Thyroid gland (tissue), 4 donors: ENCODE results near the gene YPEL2. TPM values are rescaled to one million over a fixed set of nuclear protein-coding genes. Genes with fewer than 3 reads are reported as not detected.

Source experiments
- DNase-seq, 2 donors: peaks; one replicate each; pipeline ENCODE4 v3.0.0-alpha.2; 2019
- H3K27ac ChIP-seq, 3 donors: fragments of 200-600 bp; sonication (generic); 1 replicate in 2 of 3; 2 replicates in 1 of 3; pipeline ENCODE4 v1.5.1; 2016 to 2019; ENCODE audit warnings: mild to moderate bottlenecking in 1 of 3, moderate library complexity in 1 of 3
- H3K27me3 ChIP-seq: fragments of 200-600 bp; sonication (generic); one replicate; pipeline ENCODE4 v1.5.1; 2019
- H3K36me3 ChIP-seq, 2 donors: fragments of 200-600 bp; sonication (generic); one replicate each; pipeline ENCODE4 v1.5.1; 2016 to 2019
- H3K4me1 ChIP-seq, 2 donors: fragments of 200-600 bp; sonication (generic); one replicate each; pipeline ENCODE4 v1.5.1; 2017 to 2019
- H3K4me3 ChIP-seq, 3 donors: fragments of 200-600 bp; sonication (generic); replicated peaks in 1 of 3; 1 replicate in 2 of 3; 2 replicates in 1 of 3; pipeline ENCODE4 v1.5.1; 2016; ENCODE audit warnings: mild to moderate bottlenecking in 1 of 3
- H3K9me3 ChIP-seq: fragments of 200-600 bp; sonication (generic); one replicate; pipeline ENCODE4 v1.5.1; 2017
- CTCF ChIP-seq, 6 experiments: fragments of 200-600 bp in 3 of 6; fragments of 450-650 bp in 3 of 6; sonication (generic) in 3 of 6; IDR thresholded peaks; one replicate each; pipeline ENCODE4 v1.5.1; 2016 to 2019; ENCODE audit warnings: antibody characterized with exemption in 6 of 6, mild to moderate bottlenecking in 2 of 6, inconsistent platforms in 1 of 6, moderate library complexity in 1 of 6
- POLR2A ChIP-seq, 2 donors: fragments of 450-650 bp; IDR thresholded peaks; one replicate each; pipeline ENCODE4 v1.6.1; 2017; ENCODE audit warnings: antibody characterized with exemption in 2 of 2, mild to moderate bottlenecking in 2 of 2, moderate library complexity in 1 of 2
- WGBS, 2 donors: methylation state at CpG; one replicate each; pipeline ENCODE4 v1.1.5; 2017; 5-methylcytosine and 5-hydroxymethylcytosine counted together
- intact Hi-C: fragments of 100-400 bp; cut with DNase I; formaldehyde crosslinking; loops from one replicate; pipeline ENCODE4 v1.15.1; 2023
- total RNA-seq, 4 donors: library from RNA; depleted of rRNA; stranded (reverse); fragments of >200 nt; gene quantifications; one replicate each; pipeline ENCODE4 v1.2.3, GENCODE V29; 2016

Gene YPEL2
- total RNA-seq, 4 donors from 2014 or later = 29.5 to 67.2 (median 39.9) TPM

DNA sequence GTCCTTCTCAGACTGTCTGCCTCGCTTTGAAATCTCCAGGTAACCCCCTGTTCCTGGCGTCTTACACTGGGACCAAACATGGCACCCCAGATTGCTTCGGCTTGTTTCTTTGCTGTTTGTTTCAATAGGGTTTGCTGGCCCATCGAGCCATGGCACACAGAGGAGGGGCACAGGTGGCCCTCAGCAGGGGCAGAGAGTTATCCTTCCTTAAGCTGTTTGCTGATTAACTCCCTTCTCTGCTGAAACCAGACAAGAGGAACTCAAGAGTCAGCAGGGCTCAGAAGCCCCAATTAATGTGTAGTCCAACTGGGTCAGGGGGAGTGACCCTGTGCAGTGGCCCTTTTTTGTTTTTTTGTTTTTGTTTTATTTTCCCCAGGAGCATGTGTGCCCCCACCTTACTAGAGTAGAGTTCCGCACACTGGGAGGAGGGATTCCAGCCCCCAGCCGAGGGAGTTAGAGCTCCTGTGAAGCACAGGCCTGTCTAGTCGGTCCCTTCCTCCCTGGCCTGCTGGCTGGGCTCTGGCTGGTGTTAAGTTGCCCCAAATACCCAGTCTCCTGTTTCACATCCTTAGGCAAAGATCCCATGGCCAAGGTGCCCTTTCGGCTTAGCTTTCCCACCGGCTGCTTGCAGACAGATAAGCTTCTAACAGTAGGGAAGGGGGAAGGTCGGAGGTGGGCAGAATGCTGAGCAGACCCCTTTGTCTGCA lies 39.3 kb downstream of the YPEL2 start:
- H3K27ac ChIP-seq = peak overlapping the region; percentile 89 to 96 (median 92)
- DNase-seq = no peak
- intact Hi-C loops = no loop called here
- TF ChIP-seq CTCF (IDR thresholded peaks at IDR 0.05) (no peak), POLR2A (IDR thresholded peaks at IDR 0.05) (no peak)
- WGBS, 2 donors = 67 to 76% methylated on average over 10 of the region's 10 CpGs
- H3K4me1 ChIP-seq = peaks cover 92 to 97% of the 10 kb centered on the region in 2 donors
- no peaks in the 10 kb centered on the region for H3K36me3 ChIP-seq
- no peak overlapping the region for H3K4me3 ChIP-seq
- H3K9me3 ChIP-seq = no peaks in the 10 kb centered on the region
- H3K27me3 ChIP-seq = no peaks in the 10 kb centered on the region

- Histone ChIP-seq H3K27me3 (no peaks in the 10 kb centered on the region), H3K4me1 (peaks cover 83 to 89% of the 10 kb centered on the region in 2 donors), H3K36me3 (no peaks in the 10 kb centered on the region), H3K9me3 (no peaks in the 10 kb centered on the region), H3K4me3 (no peak overlapping the region), H3K27ac (peak overlapping the region; percentile 89 to 96 (median 92))
- no peak for TF ChIP-seq POLR2A (IDR thresholded peaks at IDR 0.05)
- no peak for TF ChIP-seq CTCF (IDR thresholded peaks at IDR 0.05)
- WGBS, 2 donors = 33 to 37% methylated on average over 5 of the region's 5 CpGs
- peak; percentile 67 to 71 for DNase-seq
- intact Hi-C loops = no loop called here
These were observed 40.1 kb downstream of the YPEL2 start for GRCh38 chr17:59371416-59372100.

GRCh38 chr17:59372138-59372751 lies 40.8 kb downstream of the YPEL2 start:
- Histone ChIP-seq H3K36me3 (no peaks in the 10 kb centered on the region), H3K27ac (peak overlapping the region; percentile 89 to 96 (median 92)), H3K4me3 (no peak overlapping the region), H3K4me1 (peaks cover 83 to 87% of the 10 kb centered on the region in 2 donors), H3K27me3 (no peaks in the 10 kb centered on the region), H3K9me3 (no peaks in the 10 kb centered on the region)
- WGBS, 2 donors = 27 to 31% methylated on average over 2 of the region's 2 CpGs
- TF ChIP-seq CTCF (IDR thresholded peaks at IDR 0.05) (no peak), POLR2A (IDR thresholded peaks at IDR 0.05) (peak in 1 of 2 donors; percentile 29)
- peak in 1 of 2 donors; percentile 46 for DNase-seq
- intact Hi-C loops = no loop called here

- H3K4me1 ChIP-seq = peaks cover 73 to 87% of the 10 kb centered on the region in 2 donors
These were observed 42.5 kb downstream of the YPEL2 start for GRCh38 chr17:59373882-59374495.

More at GRCh38 chr17:59373882-59374495, 42.5 kb downstream of the YPEL2 start:
- TF ChIP-seq CTCF (IDR thresholded peaks at IDR 0.05) (no peak), POLR2A (IDR thresholded peaks at IDR 0.05) (no peak)
- Histone ChIP-seq H3K27me3 (no peaks in the 10 kb centered on the region), H3K36me3 (no peaks in the 10 kb centered on the region), H3K27ac (peak overlapping the region; percentile 89 to 96 (median 92)), H3K4me3 (no peak overlapping the region), H3K9me3 (no peaks in the 10 kb centered on the region)
- 76 to 82% methylated on average over 5 of the region's 5 CpGs for WGBS, 2 donors
- no peak for DNase-seq
- intact Hi-C loops = no loop called here
